Osteoblast (primary cell): ENCODE data around the gene IRS1. TPM values are rescaled to one million over a fixed set of nuclear protein-coding genes. Genes with fewer than 3 reads are reported as not detected.

Experiments used
- DNase-seq: peaks from one replicate; pipeline ENCODE4 v3.0.0; 2011; ENCODE audit warnings: low spot score, mixed read lengths; ENCODE audit not compliant: insufficient read length; ENCODE audit errors: missing footprints
- H2AFZ ChIP-seq: 2 replicates; pipeline ENCODE4 v1.6.0; 2011; ENCODE audit warnings: mild to moderate bottlenecking, low read length
- H3K27ac ChIP-seq: 2 replicates; pipeline ENCODE4 v1.5.1; 2011; ENCODE audit warnings: mild to moderate bottlenecking, low read depth, low read length, moderate library complexity
- H3K27me3 ChIP-seq: 2 replicates; pipeline ENCODE4 v1.6.0; 2012; ENCODE audit warnings: mild to moderate bottlenecking, control low read depth, inconsistent platforms, low read length, moderate library complexity; ENCODE audit not compliant: insufficient read depth
- H3K36me3 ChIP-seq: 2 replicates; pipeline ENCODE4 v1.5.1; 2011; ENCODE audit warnings: mild to moderate bottlenecking, low read length, control low read depth, moderate library complexity; ENCODE audit not compliant: insufficient read depth
- H3K4me1 ChIP-seq: 2 replicates; pipeline ENCODE4 v1.5.1; 2011; ENCODE audit warnings: mild to moderate bottlenecking, low read length, control low read depth, moderate library complexity; ENCODE audit not compliant: insufficient read depth
- H3K4me2 ChIP-seq: 2 replicates; pipeline ENCODE4 v1.6.0; 2011; ENCODE audit warnings: mild to moderate bottlenecking, low read length; ENCODE audit not compliant: insufficient read depth
- H3K4me3 ChIP-seq: fragments of 200-600 bp; sonication (generic); 3 replicates; pipeline ENCODE4 v1.5.1; 2012; ENCODE audit warnings: mild to moderate bottlenecking, low read length, inconsistent platforms; ENCODE audit not compliant: insufficient read depth
- H3K79me2 ChIP-seq: 2 replicates; pipeline ENCODE4 v1.6.0; 2012; ENCODE audit warnings: mild to moderate bottlenecking, low read length, control low read depth, inconsistent platforms; ENCODE audit not compliant: insufficient read depth
- H3K9me3 ChIP-seq: 2 replicates; pipeline ENCODE4 v1.5.1; 2011; ENCODE audit warnings: low read depth, low read length, control low read depth
- H4K20me1 ChIP-seq: 2 replicates; pipeline ENCODE4 v1.6.0; 2012; ENCODE audit warnings: mild to moderate bottlenecking, low read length, control low read depth; ENCODE audit not compliant: insufficient read depth
- CTCF ChIP-seq: IDR thresholded peaks from 2 replicates; pipeline ENCODE4 v1.5.1; 2011; ENCODE audit warnings: mild to moderate bottlenecking, low read depth, low read length, moderate library complexity; ENCODE audit errors: extremely low read depth
- total RNA-seq: library from RNA; depleted of rRNA; stranded (reverse); fragments of >200 nt; gene quantifications from 2 replicates; pipeline ENCODE4 v1.2.3, GENCODE V29; 2012

IRS1 gene
- total RNA-seq, 1 donor = 27.9 TPM

- Histone ChIP-seq H2AFZ (no peak overlapping the region), H3K4me3 (no peak overlapping the region), H3K4me1 (peaks cover 19% of the 10 kb centered on the region), H3K9me3 (no peaks in the 10 kb centered on the region), H3K4me2 (no peak overlapping the region), H3K27ac (no peak overlapping the region), H4K20me1 (no peaks in the 10 kb centered on the region), H3K79me2 (peaks cover 69% of the 10 kb centered on the region), H3K27me3 (no peaks in the 10 kb centered on the region), H3K36me3 (peaks cover 31% of the 10 kb centered on the region)
- no peak for DNase-seq
- TF ChIP-seq CTCF = no peak
Observed at GRCh38 chr2:226736382-226736781, 63.2 kb downstream of the IRS1 start.

- no peaks in the 10 kb centered on the region for H3K27me3 ChIP-seq
- H3K4me3 ChIP-seq = peak overlapping the region; percentile 12
- H4K20me1 ChIP-seq = no peaks in the 10 kb centered on the region
- peaks cover 31% of the 10 kb centered on the region for H3K36me3 ChIP-seq
- TF ChIP-seq CTCF = no peak
- DNase-seq = no peak
- peaks cover 47% of the 10 kb centered on the region for H3K79me2 ChIP-seq
- no peak overlapping the region for H2AFZ ChIP-seq
- H3K9me3 ChIP-seq = no peaks in the 10 kb centered on the region
- H3K4me2 ChIP-seq = peak overlapping the region; percentile 55
- peak overlapping the region; percentile 63 for H3K27ac ChIP-seq
- peaks cover 16% of the 10 kb centered on the region for H3K4me1 ChIP-seq
Observed at GRCh38 chr2:226733927-226734564, 65.6 kb downstream of the IRS1 start.

GRCh38 chr2:226733189-226733858 is 66.3 kb downstream of the IRS1 start:
- Histone ChIP-seq H2AFZ (no peak overlapping the region), H3K79me2 (peaks cover 39% of the 10 kb centered on the region), H3K27ac (peak overlapping the region; percentile 63), H3K9me3 (no peaks in the 10 kb centered on the region), H3K4me1 (peaks cover 16% of the 10 kb centered on the region), H3K36me3 (peaks cover 25% of the 10 kb centered on the region), H3K27me3 (no peaks in the 10 kb centered on the region), H4K20me1 (no peaks in the 10 kb centered on the region), H3K4me3 (peak overlapping the region; percentile 12), H3K4me2 (peak overlapping the region; percentile 55)
- TF ChIP-seq CTCF = no peak
- no peak for DNase-seq

GRCh38 chr2:226732478-226733188 is 67.0 kb downstream of the IRS1 start:
- no peak overlapping the region for H3K4me2 ChIP-seq
- H3K4me1 ChIP-seq = peaks cover 16% of the 10 kb centered on the region
- peaks cover 32% of the 10 kb centered on the region for H3K79me2 ChIP-seq
- DNase-seq = no peak
- H3K27ac ChIP-seq = no peak overlapping the region
- no peaks in the 10 kb centered on the region for H3K27me3 ChIP-seq
- H3K4me3 ChIP-seq = no peak overlapping the region
- H4K20me1 ChIP-seq = no peaks in the 10 kb centered on the region
- H3K9me3 ChIP-seq = no peaks in the 10 kb centered on the region
- H2AFZ ChIP-seq = no peak overlapping the region
- H3K36me3 ChIP-seq = peaks cover 25% of the 10 kb centered on the region
- no peak for TF ChIP-seq CTCF
